Stimulated activated memory B cell treated with anti-CD40 and anti-IgM and Interleukin-4, amounts not matched to agents 10 μg/mL and 1 μg/mL and 100 μg/mL, for 72 hours (primary cell): ENCODE data around the gene GAL.
A peak's percentile ranks its signal among the peaks of the same experiment; 100 is the strongest.

Experiments
- ATAC-seq: fragments of 150-1000 bp; cut with Tn5 transposase; 2 replicates; pipeline ENCODE4 v1.10.0; 2021
- H3K27ac Mint-ChIP-seq: one replicate; pipeline ENCODE4 v1.8.0; 2022; ENCODE audit warnings: mild to moderate bottlenecking, mixed read lengths
- H3K27me3 Mint-ChIP-seq: one replicate; pipeline ENCODE4 v1.8.0; 2022; ENCODE audit warnings: mixed read lengths
- H3K36me3 Mint-ChIP-seq: one replicate; pipeline ENCODE4 v1.8.0; 2022; ENCODE audit warnings: mixed read lengths
- H3K4me1 Mint-ChIP-seq: one replicate; pipeline ENCODE4 v1.8.0; 2022; ENCODE audit warnings: mixed read lengths
- H3K4me3 Mint-ChIP-seq: one replicate; pipeline ENCODE4 v1.8.0; 2022; ENCODE audit warnings: mild to moderate bottlenecking, moderate library complexity, mixed read lengths
- H3K9me3 Mint-ChIP-seq: one replicate; pipeline ENCODE4 v1.8.0; 2022; ENCODE audit warnings: mixed read lengths

GAL gene

DNA sequence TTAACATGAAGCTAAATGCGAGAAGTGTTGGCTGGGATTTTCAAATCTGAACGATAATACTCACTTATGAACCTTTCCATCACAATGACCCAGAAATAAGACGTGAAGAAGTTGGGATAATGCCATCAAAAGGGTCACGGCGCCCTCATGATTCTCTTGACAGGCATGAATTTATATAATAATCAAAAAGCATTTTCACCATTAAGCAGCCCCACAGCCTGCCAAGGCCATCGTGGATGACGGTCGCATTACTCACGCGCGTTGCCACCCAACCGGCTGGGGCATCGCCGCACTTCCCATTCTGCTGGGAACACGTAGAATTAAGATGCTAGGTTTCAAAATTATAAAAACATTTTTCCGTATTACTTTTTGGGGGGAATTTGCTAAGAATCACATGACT is 18.9 kb upstream of the GAL start:
- H3K27ac Mint-ChIP-seq: no peak overlapping the region
- no peak overlapping the region for H3K4me3 Mint-ChIP-seq
- H3K9me3 Mint-ChIP-seq: peaks cover 2% of the 10 kb centered on the region
- H3K27me3 Mint-ChIP-seq: peaks cover 49% of the 10 kb centered on the region
- no peak for ATAC-seq
- no peaks in the 10 kb centered on the region for H3K4me1 Mint-ChIP-seq
- H3K36me3 Mint-ChIP-seq: no peaks in the 10 kb centered on the region

DNA sequence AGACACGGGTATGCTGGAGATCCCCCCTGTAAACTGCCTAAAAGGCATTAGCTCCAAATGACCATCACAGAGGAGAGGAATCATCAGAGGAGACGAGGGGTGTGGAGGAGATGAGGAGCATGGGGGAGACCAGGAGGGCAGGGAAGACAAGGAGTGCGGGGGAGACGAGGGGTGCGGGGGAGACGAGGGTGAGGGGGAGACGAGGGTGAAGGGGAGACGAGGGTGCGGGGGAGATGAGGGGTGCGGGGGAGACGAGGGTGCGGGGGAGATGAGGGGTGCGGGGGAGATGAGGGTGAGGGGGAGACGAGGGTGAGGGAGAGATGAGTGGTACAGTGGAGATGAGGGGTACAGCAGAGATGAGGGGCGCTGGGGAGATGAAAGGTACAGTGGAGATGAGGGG is 17.5 kb upstream of the GAL start:
- ATAC-seq: peak; percentile 68
- H3K36me3 Mint-ChIP-seq: no peaks in the 10 kb centered on the region
- H3K27me3 Mint-ChIP-seq: peaks cover 35% of the 10 kb centered on the region

DNA sequence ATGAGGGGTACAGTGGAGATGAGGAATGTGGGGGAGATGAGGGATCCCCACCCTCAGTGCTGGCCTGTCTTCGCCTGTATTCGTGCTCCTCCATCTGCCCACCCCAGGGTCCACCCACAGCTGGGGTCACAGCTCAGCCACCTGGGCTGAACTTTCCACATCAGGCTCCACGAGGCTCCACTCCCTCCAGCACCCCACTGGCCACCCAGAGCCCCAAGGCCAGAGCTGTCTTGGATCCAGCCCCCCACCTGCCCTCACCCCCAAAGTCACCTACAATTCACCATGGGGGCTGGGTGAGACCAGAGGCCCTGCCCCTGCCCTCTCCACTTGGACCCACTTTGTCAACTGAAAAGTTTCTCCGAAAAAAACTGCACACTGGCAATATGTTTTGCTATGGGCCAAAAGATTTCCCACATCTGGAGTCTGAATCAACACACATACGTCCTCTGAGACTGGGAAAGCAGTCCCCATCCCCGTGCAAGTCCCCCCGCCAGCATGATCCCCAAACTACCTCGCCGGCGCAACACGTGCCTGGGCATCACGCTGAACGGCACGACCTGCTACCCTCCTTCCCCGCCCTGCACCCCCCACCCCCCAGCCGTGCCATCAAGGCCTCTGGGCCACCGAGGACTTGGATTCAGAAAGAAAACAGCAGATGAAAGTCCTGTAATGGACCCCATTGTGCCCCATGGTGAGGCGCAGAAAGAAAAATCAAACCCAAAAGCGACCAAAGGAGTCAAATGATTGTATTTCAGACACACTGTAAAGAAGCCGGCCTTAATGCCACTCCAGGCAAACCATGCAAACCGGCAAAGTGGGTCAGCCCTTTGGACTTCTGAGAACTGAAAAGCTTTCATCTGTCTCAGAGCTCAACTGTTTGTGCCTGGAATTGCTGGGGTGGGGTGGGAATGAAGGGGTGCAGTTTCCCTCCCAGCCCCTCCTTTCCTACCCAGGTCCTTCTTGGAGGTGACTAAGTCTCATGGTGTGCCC is 16.5 kb upstream of the GAL start:
- Mint-ChIP-seq H3K4me3 (no peak overlapping the region), H3K27me3 (peaks cover 25% of the 10 kb centered on the region), H3K9me3 (no peaks in the 10 kb centered on the region), H3K27ac (no peak overlapping the region), H3K4me1 (no peaks in the 10 kb centered on the region), H3K36me3 (no peaks in the 10 kb centered on the region)
- peak; percentile 35 for ATAC-seq

More for the DNA sequence above, 17.5 kb upstream of the GAL start:
- Mint-ChIP-seq H3K9me3 (peaks cover 2% of the 10 kb centered on the region), H3K27ac (no peak overlapping the region), H3K4me3 (no peak overlapping the region), H3K4me1 (no peaks in the 10 kb centered on the region)

DNA sequence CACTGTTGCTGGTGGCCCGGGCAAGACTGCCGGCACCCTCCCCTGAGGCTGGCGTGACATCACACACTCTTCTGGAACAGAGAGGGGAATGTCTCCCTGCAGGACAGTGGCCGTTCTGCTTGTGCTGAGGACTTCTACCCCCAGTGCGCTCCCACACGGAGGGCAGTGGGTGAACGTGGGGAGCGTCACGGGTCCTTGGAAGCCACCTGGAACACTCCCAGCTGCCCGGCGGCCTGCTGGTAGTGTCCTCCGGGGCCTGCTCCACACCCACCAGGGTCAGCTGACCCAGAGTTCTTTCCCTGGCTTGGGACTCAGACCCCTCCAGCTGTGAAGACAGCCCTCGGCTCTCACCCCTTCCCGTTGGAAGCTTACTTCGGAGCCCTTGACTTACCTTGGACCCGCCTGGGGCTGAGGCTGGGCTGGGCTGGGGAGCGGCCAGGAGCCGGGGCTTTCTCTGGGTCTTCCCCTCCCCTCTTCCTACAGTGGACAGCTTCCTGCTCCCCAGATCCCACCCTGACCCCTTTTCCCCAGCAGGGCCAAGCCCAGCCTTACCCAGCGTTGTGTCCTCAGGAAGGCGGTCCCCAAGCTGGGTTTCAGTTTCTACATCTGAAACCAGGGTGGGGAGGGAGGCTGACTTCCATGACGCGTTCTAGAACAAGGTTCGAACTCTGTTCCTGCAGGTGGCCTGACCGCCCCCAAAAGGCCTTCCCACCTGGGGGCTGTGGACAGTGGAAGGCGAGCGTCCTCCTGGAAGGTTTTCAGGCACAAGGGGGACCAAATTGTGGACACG is 14.8 kb upstream of the GAL start:
- Mint-ChIP-seq H3K4me3 (no peak overlapping the region), H3K27ac (no peak overlapping the region), H3K4me1 (no peaks in the 10 kb centered on the region), H3K36me3 (no peaks in the 10 kb centered on the region), H3K9me3 (no peaks in the 10 kb centered on the region), H3K27me3 (peaks cover 15% of the 10 kb centered on the region)
- ATAC-seq: peak; percentile 10

DNA sequence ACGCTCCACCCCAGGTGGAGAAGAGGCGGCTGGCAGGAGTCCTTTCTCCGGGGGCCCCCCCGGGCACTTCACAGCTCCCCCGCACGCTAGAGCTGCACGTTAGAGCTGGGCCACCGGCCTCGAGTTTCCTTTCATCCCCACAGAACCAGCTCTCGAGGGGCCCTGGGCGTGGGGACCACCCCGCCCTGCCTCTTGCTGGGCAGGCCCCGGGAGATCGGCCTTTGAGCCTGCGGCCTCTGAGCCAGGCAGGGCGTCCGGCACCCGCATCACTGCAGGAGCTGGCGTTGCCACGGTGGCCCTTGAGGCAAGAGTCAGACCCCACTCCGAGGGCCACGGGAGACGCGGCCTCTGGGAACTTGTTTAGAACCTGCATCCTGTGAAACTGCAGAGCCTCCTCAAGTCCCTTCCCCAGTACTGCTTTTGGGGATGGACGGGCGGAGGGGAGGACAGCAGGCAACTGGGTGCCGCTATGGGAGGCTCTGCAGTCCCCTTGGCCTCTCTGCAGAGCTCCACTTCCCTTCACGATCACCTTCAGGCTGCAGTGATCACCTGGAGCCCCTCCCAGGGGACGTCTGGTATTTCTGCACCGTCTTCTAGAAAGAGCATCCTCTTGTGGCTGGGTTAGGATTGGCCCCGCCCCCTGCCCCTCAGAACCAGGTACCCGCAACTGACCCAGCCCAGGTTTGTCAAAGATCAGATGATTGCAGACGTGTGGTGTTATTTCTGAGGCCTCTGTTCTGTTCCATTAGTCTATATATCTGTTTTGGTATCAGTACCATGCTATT is 13.9 kb upstream of the GAL start:
- no peaks in the 10 kb centered on the region for H3K36me3 Mint-ChIP-seq
- no peak overlapping the region for H3K4me3 Mint-ChIP-seq
- peaks cover 16% of the 10 kb centered on the region for H3K27me3 Mint-ChIP-seq
- H3K9me3 Mint-ChIP-seq: no peaks in the 10 kb centered on the region
- ATAC-seq: no peak
- no peaks in the 10 kb centered on the region for H3K4me1 Mint-ChIP-seq
- H3K27ac Mint-ChIP-seq: no peak overlapping the region

DNA sequence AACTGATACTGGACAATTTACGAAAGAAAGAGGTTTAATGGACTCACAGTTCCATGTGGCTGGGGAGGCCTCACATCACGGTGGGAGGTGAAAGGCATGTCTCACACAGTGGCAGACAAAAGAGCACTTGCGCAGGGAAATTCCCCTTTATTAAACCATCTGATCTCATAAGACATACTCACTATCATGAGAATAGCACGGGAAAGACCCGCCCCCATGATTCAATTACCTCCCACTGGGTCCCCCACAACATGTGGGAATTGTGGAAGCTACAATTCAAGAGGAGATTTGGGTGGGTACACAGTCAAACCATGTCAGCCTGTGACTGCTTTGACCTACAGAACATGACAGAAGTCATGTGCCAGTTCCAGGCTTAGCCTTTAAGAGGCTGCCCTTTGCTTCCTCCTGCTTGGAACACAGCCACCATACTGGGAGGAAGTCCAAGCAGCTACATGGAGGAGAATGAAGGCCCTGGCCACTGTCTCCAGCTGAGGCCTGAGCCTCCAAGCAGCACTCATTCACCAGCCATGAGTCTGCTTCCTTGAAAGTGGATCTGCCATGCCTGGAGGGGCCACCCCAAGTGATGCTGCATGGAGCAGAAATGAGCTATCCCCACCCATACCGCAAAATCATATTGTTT is 10.9 kb upstream of the GAL start:
- no peak overlapping the region for H3K4me3 Mint-ChIP-seq
- no peaks in the 10 kb centered on the region for H3K9me3 Mint-ChIP-seq
- peaks cover 20% of the 10 kb centered on the region for H3K27me3 Mint-ChIP-seq
- no peak overlapping the region for H3K27ac Mint-ChIP-seq
- ATAC-seq: no peak
- H3K4me1 Mint-ChIP-seq: no peaks in the 10 kb centered on the region
- H3K36me3 Mint-ChIP-seq: no peaks in the 10 kb centered on the region

DNA sequence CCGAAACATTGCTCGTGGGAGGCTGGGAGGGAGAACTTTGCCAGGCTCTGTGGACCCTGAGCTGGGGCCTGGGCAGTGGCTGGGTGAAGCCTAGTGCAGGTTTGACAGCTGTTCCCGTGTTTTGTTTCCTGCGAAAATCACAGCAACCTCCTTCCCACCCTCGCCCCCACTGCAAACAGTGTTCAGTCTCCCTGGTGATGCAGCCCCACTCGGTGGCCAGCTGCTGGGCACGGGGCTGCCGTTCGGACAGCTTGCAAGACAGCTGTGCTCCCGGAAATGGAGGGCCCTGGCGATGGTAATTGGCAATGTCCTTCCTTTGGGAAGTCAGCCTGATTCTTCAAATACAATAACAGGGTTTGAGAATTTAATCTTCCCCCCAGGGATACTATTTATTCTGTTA is 10.4 kb upstream of the GAL start:
- no peak for ATAC-seq
- Mint-ChIP-seq H3K27me3 (peaks cover 20% of the 10 kb centered on the region), H3K4me1 (no peaks in the 10 kb centered on the region), H3K27ac (no peak overlapping the region), H3K4me3 (no peak overlapping the region), H3K9me3 (no peaks in the 10 kb centered on the region), H3K36me3 (no peaks in the 10 kb centered on the region)

DNA sequence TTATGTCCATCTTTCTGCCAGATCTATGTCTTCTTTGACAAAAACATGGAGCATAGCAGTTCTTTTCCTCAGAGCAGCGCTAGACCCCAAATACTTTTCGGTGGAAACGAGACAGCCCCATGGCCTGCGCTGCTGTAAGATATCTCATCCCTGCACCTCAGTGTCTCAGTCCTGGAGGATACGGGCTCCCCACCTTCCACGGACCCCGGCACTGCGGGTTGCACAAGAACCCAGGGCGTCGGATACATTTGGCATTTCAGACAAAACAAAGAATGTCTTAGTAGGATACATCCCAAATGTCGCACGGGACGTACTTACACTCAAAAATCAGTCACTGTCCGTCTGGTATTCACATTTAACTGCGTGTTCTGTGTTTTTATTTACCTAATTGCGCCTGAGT is 9.9 kb upstream of the GAL start:
- Mint-ChIP-seq H3K9me3 (no peaks in the 10 kb centered on the region), H3K4me3 (no peak overlapping the region), H3K4me1 (no peaks in the 10 kb centered on the region), H3K36me3 (no peaks in the 10 kb centered on the region), H3K27me3 (peaks cover 20% of the 10 kb centered on the region), H3K27ac (no peak overlapping the region)
- no peak for ATAC-seq

DNA sequence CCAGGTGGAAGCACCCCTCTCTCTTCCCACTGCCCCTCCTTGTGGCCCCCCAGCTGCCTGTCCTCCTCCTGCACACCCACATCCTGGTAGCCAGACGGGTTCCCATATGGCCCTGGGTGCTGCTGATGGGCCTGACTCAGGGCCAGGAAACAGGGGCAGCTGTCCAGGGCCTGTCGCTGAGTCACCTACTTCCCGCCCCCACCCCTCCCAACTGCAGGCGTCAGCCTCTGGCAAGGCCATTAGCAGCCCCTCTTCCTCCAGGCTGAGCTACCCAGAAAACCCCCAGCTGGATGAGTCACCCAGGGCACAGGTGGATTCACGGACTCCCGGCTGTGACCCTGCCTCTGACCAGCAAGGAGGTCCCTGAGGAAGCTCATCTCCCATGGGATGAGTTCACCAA is 6.9 kb upstream of the GAL start:
- H3K4me3 Mint-ChIP-seq: no peak overlapping the region
- H3K36me3 Mint-ChIP-seq: no peaks in the 10 kb centered on the region
- H3K27me3 Mint-ChIP-seq: peaks cover 29% of the 10 kb centered on the region
- H3K4me1 Mint-ChIP-seq: no peaks in the 10 kb centered on the region
- ATAC-seq: no peak
- no peak overlapping the region for H3K27ac Mint-ChIP-seq
- H3K9me3 Mint-ChIP-seq: no peaks in the 10 kb centered on the region

DNA sequence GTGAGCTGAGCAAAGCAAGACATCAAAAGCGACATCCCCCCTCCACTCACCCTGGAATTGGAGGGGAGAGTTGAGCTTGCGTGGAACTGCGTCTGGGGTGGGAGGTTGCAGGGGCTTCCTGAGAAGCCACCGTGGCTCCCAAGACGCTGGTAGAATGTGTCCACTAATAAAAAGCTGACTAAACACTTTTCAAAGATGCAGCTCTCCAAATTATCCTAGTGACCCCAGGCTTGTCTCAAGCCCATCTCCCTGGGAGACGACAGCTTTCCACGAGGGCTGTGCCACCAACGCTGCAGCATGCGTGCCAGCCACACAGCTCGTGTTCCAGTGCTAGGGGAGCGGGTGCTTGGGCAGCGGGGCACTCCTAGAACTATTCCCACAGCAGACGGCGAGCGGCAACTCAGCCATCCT is 6.3 kb upstream of the GAL start:
- H3K27me3 Mint-ChIP-seq: peaks cover 35% of the 10 kb centered on the region

DNA sequence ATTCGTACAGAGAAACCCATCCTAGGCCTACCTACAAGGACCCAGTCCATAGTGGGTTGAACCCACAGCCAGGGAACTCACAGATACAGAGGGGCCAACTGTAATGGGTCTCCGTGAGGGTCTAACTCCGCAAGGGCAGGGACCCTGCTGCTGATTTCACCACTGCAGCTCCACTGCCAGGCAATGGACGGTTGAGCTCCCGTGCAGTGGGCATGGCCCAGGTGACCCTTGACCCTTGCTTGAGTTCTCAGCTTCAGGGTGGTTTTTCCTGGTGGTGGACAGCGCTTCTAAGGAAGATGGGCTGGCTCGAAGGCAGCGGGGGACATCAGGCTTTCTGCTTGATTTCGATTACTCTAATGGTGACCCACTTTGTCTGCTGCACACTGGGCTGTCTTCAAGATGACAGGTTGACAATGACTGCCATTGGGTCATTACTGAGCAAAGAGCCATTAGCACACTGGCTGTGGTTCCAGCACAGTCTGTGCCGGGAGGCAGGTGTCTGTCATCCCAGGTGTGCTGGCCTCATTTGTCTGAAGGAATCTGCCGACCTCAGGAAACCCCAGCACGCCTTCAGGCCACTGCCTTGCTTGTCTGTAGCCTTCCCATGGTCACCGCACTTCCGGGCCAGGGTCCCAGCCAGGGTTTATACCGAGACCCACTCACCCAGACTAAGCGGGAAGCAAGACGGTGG is 3.7 kb upstream of the GAL start:
- peaks cover 28% of the 10 kb centered on the region for H3K27me3 Mint-ChIP-seq
- H3K27ac Mint-ChIP-seq: no peak overlapping the region
- no peaks in the 10 kb centered on the region for H3K36me3 Mint-ChIP-seq
- H3K4me3 Mint-ChIP-seq: no peak overlapping the region
- no peak for ATAC-seq
- H3K4me1 Mint-ChIP-seq: no peaks in the 10 kb centered on the region
- no peaks in the 10 kb centered on the region for H3K9me3 Mint-ChIP-seq

More for the DNA sequence above, 6.3 kb upstream of the GAL start:
- Mint-ChIP-seq H3K9me3 (no peaks in the 10 kb centered on the region), H3K36me3 (no peaks in the 10 kb centered on the region), H3K4me3 (no peak overlapping the region), H3K27ac (no peak overlapping the region), H3K4me1 (no peaks in the 10 kb centered on the region)
- no peak for ATAC-seq

DNA sequence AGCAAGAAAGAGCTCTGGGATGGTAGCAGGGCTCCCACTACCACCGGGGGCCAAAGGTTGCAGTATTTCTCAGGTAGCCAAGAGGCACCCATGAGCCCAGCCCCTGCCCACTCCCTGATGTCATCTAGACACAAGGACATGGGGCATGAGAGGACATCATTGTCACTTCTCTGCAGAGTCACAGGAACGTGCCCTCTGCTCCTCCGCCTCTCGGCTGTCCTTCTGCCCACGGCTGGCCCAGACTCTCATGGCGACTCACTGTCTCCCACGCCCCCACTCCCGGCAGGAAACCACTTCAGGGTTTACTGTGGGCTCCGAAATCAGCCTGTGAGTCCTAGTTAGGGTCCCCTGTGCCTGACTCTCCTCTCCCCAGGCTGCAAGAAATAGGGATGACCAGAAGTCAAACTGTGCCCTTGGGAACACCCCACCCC is 1.8 kb upstream of the GAL start:
- Mint-ChIP-seq H3K4me3 (no peak overlapping the region), H3K27me3 (peaks cover 45% of the 10 kb centered on the region), H3K4me1 (no peaks in the 10 kb centered on the region), H3K9me3 (no peaks in the 10 kb centered on the region), H3K27ac (no peak overlapping the region), H3K36me3 (no peaks in the 10 kb centered on the region)
- no peak for ATAC-seq

DNA sequence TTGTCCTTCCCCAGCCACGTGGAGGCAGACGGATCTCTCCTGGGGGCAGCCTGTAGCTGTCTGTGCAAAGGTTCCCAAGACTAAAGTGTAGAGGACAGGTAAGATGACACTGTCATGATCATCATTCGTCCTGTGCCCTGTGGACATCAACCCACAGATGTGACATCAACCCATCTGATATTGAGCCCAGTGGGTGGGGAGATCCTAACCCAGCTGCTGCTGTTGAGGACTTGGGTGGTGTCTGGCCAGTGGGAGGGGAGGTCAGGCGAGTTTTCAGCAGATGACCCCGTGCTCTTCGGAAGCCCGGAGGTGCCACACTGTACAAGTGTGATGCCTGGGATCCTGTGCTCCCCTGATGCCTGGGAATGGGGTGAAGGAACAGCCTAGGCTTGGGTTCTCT is 1.2 kb upstream of the GAL start:
- no peak overlapping the region for H3K27ac Mint-ChIP-seq
- H3K4me1 Mint-ChIP-seq: no peaks in the 10 kb centered on the region
- H3K27me3 Mint-ChIP-seq: peaks cover 51% of the 10 kb centered on the region
- no peaks in the 10 kb centered on the region for H3K9me3 Mint-ChIP-seq
- H3K4me3 Mint-ChIP-seq: no peak overlapping the region
- no peak for ATAC-seq
- H3K36me3 Mint-ChIP-seq: no peaks in the 10 kb centered on the region
